Fibroblast of lung (primary cell): ENCODE measurements around the gene C1orf74. TPM values are rescaled to one million over a fixed set of nuclear protein-coding genes. Genes with fewer than 3 reads are reported as not detected.

Experiments used
- DNase-seq, 2 donors: peaks; one replicate each; pipeline versions ENCODE4 v3.0.0 to v3.0.0-alpha.2; 2010; ENCODE audit warnings: low read depth in 2 of 2
- H2AFZ ChIP-seq: 2 replicates; pipeline ENCODE4 v1.5.1; 2012; ENCODE audit warnings: low read length, control low read depth, inconsistent platforms
- H3K27ac ChIP-seq: 2 replicates; pipeline ENCODE4 v1.5.1; 2011; ENCODE audit warnings: low read length, control low read depth; ENCODE audit not compliant: insufficient read depth
- H3K27me3 ChIP-seq: 2 replicates; pipeline ENCODE4 v1.5.1; 2011; ENCODE audit warnings: mild to moderate bottlenecking, low read length; ENCODE audit not compliant: control insufficient read depth, insufficient read depth
- H3K36me3 ChIP-seq: 2 replicates; pipeline ENCODE4 v1.5.1; 2011; ENCODE audit warnings: low read length; ENCODE audit not compliant: control insufficient read depth, insufficient read depth
- H3K4me1 ChIP-seq: 2 replicates; pipeline ENCODE4 v1.5.1; 2011; ENCODE audit warnings: low read length; ENCODE audit not compliant: control insufficient read depth, insufficient read depth; ENCODE audit errors: extremely low read depth
- H3K4me2 ChIP-seq: 2 replicates; pipeline ENCODE4 v1.5.1; 2011; ENCODE audit warnings: low read length, control low read depth; ENCODE audit not compliant: insufficient read depth; ENCODE audit errors: extremely low read depth
- H3K4me3 ChIP-seq, 4 experiments: fragments of 200-600 bp in 1 of 4; sonication (generic) in 1 of 4; replicated peaks in 1 of 4; 2 replicates each; pipeline ENCODE4 v1.5.1; 2011 to 2016; ENCODE audit warnings: low read length in 4 of 4, low read depth in 3 of 4, mild to moderate bottlenecking in 3 of 4, control low read depth in 2 of 4, inconsistent platforms in 1 of 4, mixed read lengths in 1 of 4; ENCODE audit not compliant: insufficient read depth in 1 of 4; ENCODE audit errors: control extremely low read depth in 1 of 4
- H3K79me2 ChIP-seq: 2 replicates; pipeline ENCODE4 v1.5.1; 2012; ENCODE audit warnings: mild to moderate bottlenecking, low read length, inconsistent platforms; ENCODE audit not compliant: control insufficient read depth, insufficient read depth
- H3K9ac ChIP-seq: 2 replicates; pipeline ENCODE4 v1.5.1; 2011; ENCODE audit warnings: mild to moderate bottlenecking, low read length, control low read depth; ENCODE audit not compliant: insufficient read depth
- H3K9me3 ChIP-seq: 2 replicates; pipeline ENCODE4 v1.5.1; 2012; ENCODE audit warnings: low read depth, low read length; ENCODE audit not compliant: control insufficient read depth, insufficient read depth
- H4K20me1 ChIP-seq: 2 replicates; pipeline ENCODE4 v1.5.1; 2011; ENCODE audit warnings: low read length; ENCODE audit not compliant: control insufficient read depth, insufficient read depth; ENCODE audit errors: extremely low read depth
- EZH2 ChIP-seq: IDR thresholded peaks from 2 replicates; pipeline ENCODE4 v1.5.1; 2012; ENCODE audit warnings: low read length, control low read depth, mild to moderate bottlenecking; ENCODE audit errors: missing control alignments
- polyA plus RNA-seq, 2 donors: library from polyadenylated mRNA; depleted of rRNA in 1 of 2; stranded (reverse) in 1 of 2; unstranded in 1 of 2; fragments of >200 nt; gene quantifications; 2 replicates each; pipeline ENCODE4 v1.2.1, GENCODE V29; 2011 to 2012; ENCODE audit warnings: missing spikeins in 1 of 2
- total RNA-seq: library from RNA; depleted of rRNA; stranded (reverse); fragments of >200 nt; gene quantifications from 2 replicates; pipeline ENCODE4 v1.2.1, GENCODE V29; 2014
- TF ChIP-seq, protein P1 (sequence below), 2 donors: IDR thresholded peaks in 1 of 2; conservative IDR thresholded peaks in 1 of 2; 1 replicate in 1 of 2; 2 replicates in 1 of 2; pipeline ENCODE4 v1.5.1; 2011 to 2012; ENCODE audit warnings: low read length in 2 of 2, control low read depth in 1 of 2, inconsistent platforms in 1 of 2, low read depth in 1 of 2, mild to moderate bottlenecking in 1 of 2

Gene C1orf74
- total and polyA plus RNA-seq, 2 donors (not counting 1 experiment from before 2014, with no cell fraction given), result 2.2 to 4.3 TPM

DNA sequence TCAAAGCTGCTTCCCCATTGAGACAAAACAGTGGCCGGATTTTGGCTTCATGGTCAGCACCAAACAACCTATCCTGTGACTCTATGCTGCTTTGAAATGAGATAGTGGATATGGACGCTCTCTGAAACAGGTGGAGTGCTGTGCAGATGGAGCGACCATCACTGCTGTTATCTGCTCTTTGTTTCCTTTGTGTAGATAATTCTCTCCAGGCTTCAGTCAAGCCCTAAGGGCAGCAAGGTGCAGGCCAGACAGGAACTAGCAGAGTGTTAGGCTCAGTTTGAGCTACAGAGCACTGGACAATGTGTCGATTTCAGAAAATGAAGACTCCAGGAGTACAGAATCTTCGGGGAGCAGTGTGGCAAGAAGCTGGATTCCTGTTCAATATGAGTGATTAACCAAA, 26.4 kb upstream of the C1orf74 start:
- Histone ChIP-seq H3K4me1 (peaks cover 8% of the 10 kb centered on the region), H4K20me1 (no peaks in the 10 kb centered on the region), H3K9me3 (no peaks in the 10 kb centered on the region), H3K27me3 (no peaks in the 10 kb centered on the region), H3K79me2 (no peaks in the 10 kb centered on the region), H3K9ac (no peak overlapping the region), H2AFZ (no peak overlapping the region), H3K4me3 (no peak overlapping the region), H3K4me2 (no peak overlapping the region), H3K36me3 (no peaks in the 10 kb centered on the region), H3K27ac (no peak overlapping the region)
- TF ChIP-seq, protein P1, sequence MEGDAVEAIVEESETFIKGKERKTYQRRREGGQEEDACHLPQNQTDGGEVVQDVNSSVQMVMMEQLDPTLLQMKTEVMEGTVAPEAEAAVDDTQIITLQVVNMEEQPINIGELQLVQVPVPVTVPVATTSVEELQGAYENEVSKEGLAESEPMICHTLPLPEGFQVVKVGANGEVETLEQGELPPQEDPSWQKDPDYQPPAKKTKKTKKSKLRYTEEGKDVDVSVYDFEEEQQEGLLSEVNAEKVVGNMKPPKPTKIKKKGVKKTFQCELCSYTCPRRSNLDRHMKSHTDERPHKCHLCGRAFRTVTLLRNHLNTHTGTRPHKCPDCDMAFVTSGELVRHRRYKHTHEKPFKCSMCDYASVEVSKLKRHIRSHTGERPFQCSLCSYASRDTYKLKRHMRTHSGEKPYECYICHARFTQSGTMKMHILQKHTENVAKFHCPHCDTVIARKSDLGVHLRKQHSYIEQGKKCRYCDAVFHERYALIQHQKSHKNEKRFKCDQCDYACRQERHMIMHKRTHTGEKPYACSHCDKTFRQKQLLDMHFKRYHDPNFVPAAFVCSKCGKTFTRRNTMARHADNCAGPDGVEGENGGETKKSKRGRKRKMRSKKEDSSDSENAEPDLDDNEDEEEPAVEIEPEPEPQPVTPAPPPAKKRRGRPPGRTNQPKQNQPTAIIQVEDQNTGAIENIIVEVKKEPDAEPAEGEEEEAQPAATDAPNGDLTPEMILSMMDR (conservative IDR thresholded peaks at IDR 0.05 in 1 of 2, IDR thresholded peaks at IDR 0.05 in 1 of 2; ENCODE audit: low read depth in 1 of 2, low read length in 2 of 2), result no peak
- no peak for TF ChIP-seq EZH2
- DNase-seq, result no peak

GRCh38 chr1:209809611-209810010, 25.3 kb upstream of the C1orf74 start:
- H3K9ac ChIP-seq, result no peak overlapping the region
- no peak overlapping the region for H2AFZ ChIP-seq
- H3K9me3 ChIP-seq, result no peaks in the 10 kb centered on the region
- H3K36me3 ChIP-seq, result no peaks in the 10 kb centered on the region
- no peak overlapping the region for H3K27ac ChIP-seq
- no peak for DNase-seq
- H4K20me1 ChIP-seq, result no peaks in the 10 kb centered on the region
- peaks cover 8% of the 10 kb centered on the region for H3K4me1 ChIP-seq
- H3K27me3 ChIP-seq, result no peaks in the 10 kb centered on the region
- no peak overlapping the region for H3K4me3 ChIP-seq
- no peak overlapping the region for H3K4me2 ChIP-seq
- H3K79me2 ChIP-seq, result no peaks in the 10 kb centered on the region
- TF ChIP-seq EZH2, result no peak
- TF ChIP-seq, protein P1 (conservative IDR thresholded peaks at IDR 0.05 in 1 of 2, IDR thresholded peaks at IDR 0.05 in 1 of 2; ENCODE audit: low read depth in 1 of 2, low read length in 2 of 2), result no peak

DNA sequence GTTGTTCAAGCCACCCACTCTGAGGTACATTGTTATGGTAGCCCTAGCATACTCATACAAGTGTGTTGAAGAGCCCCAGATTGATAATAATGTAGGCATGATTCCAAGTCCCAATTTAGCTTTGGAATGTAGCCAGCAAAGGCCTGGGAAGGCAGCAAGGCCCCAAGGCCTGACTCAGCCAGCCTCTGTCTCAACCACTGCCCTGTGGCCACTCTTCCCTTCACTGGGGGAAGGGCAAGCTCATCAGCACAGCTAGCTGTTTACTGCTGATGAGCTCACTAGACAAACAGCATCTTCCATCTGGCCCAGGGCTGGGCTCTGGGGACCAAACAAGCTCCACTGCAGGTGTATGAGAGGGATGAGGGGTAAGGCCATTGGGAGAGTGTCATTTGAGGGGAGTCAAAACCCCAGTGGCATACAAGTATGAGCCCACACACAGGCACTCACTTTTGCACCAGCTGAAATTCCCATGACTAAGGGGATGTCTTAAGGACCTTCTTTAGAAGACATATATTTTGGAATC, 23.8 kb upstream of the C1orf74 start:
- Histone ChIP-seq H3K9ac (no peak overlapping the region), H3K27ac (no peak overlapping the region), H4K20me1 (no peaks in the 10 kb centered on the region), H3K4me3 (no peak overlapping the region), H3K36me3 (no peaks in the 10 kb centered on the region), H3K9me3 (no peaks in the 10 kb centered on the region), H3K4me2 (no peak overlapping the region), H3K79me2 (no peaks in the 10 kb centered on the region), H3K4me1 (peaks cover 8% of the 10 kb centered on the region), H2AFZ (no peak overlapping the region), H3K27me3 (no peaks in the 10 kb centered on the region)
- TF ChIP-seq, protein P1 (conservative IDR thresholded peaks at IDR 0.05 in 1 of 2, IDR thresholded peaks at IDR 0.05 in 1 of 2; ENCODE audit: low read depth in 1 of 2, low read length in 2 of 2), result no peak
- no peak for TF ChIP-seq EZH2
- DNase-seq, result peak; percentile 92 to 94
